ENCODE results near the gene LYL1.

- no peak for TF ChIP-seq CTCF (IDR thresholded peaks at IDR 0.05; ENCODE audit: poor library complexity, severe bottlenecking)
- TF ChIP-seq EP300 (conservative IDR thresholded peaks at IDR 0.05; ENCODE audit: poor library complexity, severe bottlenecking), result no peak
- TF ChIP-seq TAF1 (IDR thresholded peaks at IDR 0.05; ENCODE audit: low read depth), result no peak
Observed at GRCh38 chr19:13132471-13133180, 30.0 kb upstream of the LYL1 start.
